HEK293 (cell line): ENCODE results near the gene ZNF521.
A peak's percentile ranks its signal among the peaks of the same experiment; 100 is the strongest.

Experiments
- CTCF ChIA-PET: fragments of 350-600 bp; formaldehyde crosslinking; extraction: SDS; loops from one replicate; lab custom pipeline; 2021; ENCODE audit warnings: antibody characterized with exemption; lab: Yijun Ruan, JAX
- POLR2A ChIA-PET: fragments of 300-600 bp; formaldehyde crosslinking; extraction: SDS; loops from one replicate; lab custom pipeline; 2020; ENCODE audit warnings: antibody characterized with exemption, inconsistent platforms; lab: Yijun Ruan, JAX
- H3K27ac ChIP-seq: fragments of 200-500 bp; sonication (Bioruptor generic); 2 replicates; pipeline ENCODE4 v1.5.1; 2014; ENCODE audit warnings: low read depth, low read length, control low read depth, inconsistent platforms; ENCODE audit errors: extremely low read depth
- H3K36me3 ChIP-seq, 2 experiments: fragments of 200-500 bp in 1 of 2; sonication (Bioruptor generic) in 1 of 2; 1 replicate in 1 of 2; 2 replicates in 1 of 2; pipeline ENCODE4 v1.5.1; 2014 to 2017; ENCODE audit warnings: inconsistent platforms in 2 of 2, low read length in 2 of 2; ENCODE audit not compliant: control insufficient read depth in 2 of 2, insufficient read depth in 1 of 2
- H3K4me1 ChIP-seq: fragments of 200-500 bp; sonication (Bioruptor generic); 2 replicates; pipeline ENCODE4 v1.5.1; 2014; ENCODE audit warnings: mild to moderate bottlenecking, low read length, inconsistent platforms; ENCODE audit not compliant: control insufficient read depth, insufficient read depth
- H3K4me3 ChIP-seq: 2 replicates; pipeline ENCODE4 v1.5.1; 2011; ENCODE audit warnings: low read depth, mild to moderate bottlenecking, control low read depth, low read length, moderate library complexity
- H3K9me3 ChIP-seq: fragments of 200-500 bp; sonication (Bioruptor generic); 2 replicates; pipeline ENCODE4 v1.5.1; 2014; ENCODE audit warnings: low read depth, low read length, inconsistent platforms; ENCODE audit not compliant: control insufficient read depth, insufficient read depth
- GLI2 ChIP-seq: fragments of 450-650 bp; formaldehyde crosslinking; IDR thresholded peaks from 2 replicates; pipeline ENCODE4; 2017; ENCODE audit warnings: missing biosample characterization, missing genetic modification characterization, low read depth, borderline replicate concordance
- GLIS1 ChIP-seq: fragments of 450-650 bp; formaldehyde crosslinking; IDR thresholded peaks from 2 replicates; pipeline ENCODE4 v1.5.1; 2016; ENCODE audit warnings: missing biosample characterization, missing genetic modification characterization
- IKZF3 ChIP-seq: fragments of 450-650 bp; IDR thresholded peaks from 2 replicates; pipeline ENCODE4 v1.5.0; 2018; ENCODE audit warnings: missing biosample characterization, mild to moderate bottlenecking, missing genetic modification characterization, moderate library complexity
- PRDM1 ChIP-seq: fragments of 450-650 bp; formaldehyde crosslinking; IDR thresholded peaks from 2 replicates; pipeline ENCODE4; 2016; ENCODE audit warnings: missing biosample characterization, missing genetic modification characterization
- PRDM2 ChIP-seq: fragments of 450-650 bp; formaldehyde crosslinking; IDR thresholded peaks from 2 replicates; pipeline ENCODE4 v1.5.1; 2016; ENCODE audit warnings: missing biosample characterization, missing genetic modification characterization, borderline replicate concordance
- SCRT1 ChIP-seq: fragments of 450-650 bp; formaldehyde crosslinking; IDR thresholded peaks from 2 replicates; pipeline ENCODE4 v1.5.1; 2016; ENCODE audit warnings: missing biosample characterization, missing genetic modification characterization, borderline replicate concordance
- SETDB1 ChIP-seq: IDR thresholded peaks from one replicate; pipeline ENCODE4 v1.6.1; 2017; ENCODE audit warnings: mild to moderate bottlenecking, low read length, moderate library complexity, mixed read lengths; ENCODE audit not compliant: insufficient read length
- SP2 ChIP-seq: fragments of 450-650 bp; formaldehyde crosslinking; IDR thresholded peaks from 2 replicates; pipeline ENCODE4 v1.5.1; 2016; ENCODE audit warnings: missing biosample characterization, missing genetic modification characterization
- YY1 ChIP-seq: fragments of 450-650 bp; formaldehyde crosslinking; IDR thresholded peaks from 2 replicates; pipeline ENCODE4 v1.5.1; 2018; ENCODE audit warnings: missing biosample characterization, missing genetic modification characterization
- ZBTB8A ChIP-seq: fragments of 450-650 bp; formaldehyde crosslinking; IDR thresholded peaks from 2 replicates; pipeline ENCODE4 v1.5.1; 2016; ENCODE audit warnings: missing biosample characterization, missing genetic modification characterization
- ZNF10 ChIP-seq: fragments of 450-650 bp; formaldehyde crosslinking; IDR thresholded peaks from 2 replicates; pipeline ENCODE4 v1.5.1; 2017; ENCODE audit warnings: missing biosample characterization, missing genetic modification characterization
- ZNF121 ChIP-seq: fragments of 450-650 bp; formaldehyde crosslinking; IDR thresholded peaks from 2 replicates; pipeline ENCODE4 v1.5.1; 2016; ENCODE audit warnings: missing biosample characterization, missing genetic modification characterization
- ZNF140 ChIP-seq: fragments of 450-650 bp; formaldehyde crosslinking; IDR thresholded peaks from 2 replicates; pipeline ENCODE4 v1.5.1; 2016; ENCODE audit warnings: missing biosample characterization, missing genetic modification characterization
- ZNF148 ChIP-seq: fragments of 450-650 bp; formaldehyde crosslinking; IDR thresholded peaks from 2 replicates; pipeline ENCODE4 v1.5.0; 2017; ENCODE audit warnings: missing biosample characterization, missing genetic modification characterization, borderline replicate concordance
- ZNF362 ChIP-seq: fragments of 450-650 bp; formaldehyde crosslinking; IDR thresholded peaks from 2 replicates; pipeline ENCODE4 v1.5.1; 2016; ENCODE audit warnings: missing biosample characterization, missing genetic modification characterization
- ZNF366 ChIP-seq: fragments of 450-650 bp; formaldehyde crosslinking; conservative IDR thresholded peaks from 2 replicates; pipeline ENCODE4 v1.5.1; 2016; ENCODE audit warnings: missing biosample characterization, missing genetic modification characterization
- ZNF513 ChIP-seq: fragments of 450-650 bp; IDR thresholded peaks from 2 replicates; pipeline ENCODE4 v1.5.1; 2018; ENCODE audit warnings: missing biosample characterization, missing genetic modification characterization
- ZNF518A ChIP-seq: fragments of 450-650 bp; formaldehyde crosslinking; conservative IDR thresholded peaks from 2 replicates; pipeline ENCODE4 v1.5.1; 2016; ENCODE audit warnings: low read depth, missing biosample characterization, missing genetic modification characterization
- ZNF521 ChIP-seq: fragments of 450-650 bp; formaldehyde crosslinking; IDR thresholded peaks from 2 replicates; pipeline ENCODE4 v1.5.1; 2017; ENCODE audit warnings: missing biosample characterization, mild to moderate bottlenecking, missing genetic modification characterization
- ZNF585B ChIP-seq: fragments of 450-650 bp; formaldehyde crosslinking; IDR thresholded peaks from 2 replicates; pipeline ENCODE4 v1.5.1; 2016; ENCODE audit warnings: missing biosample characterization, missing genetic modification characterization
- ZNF623 ChIP-seq: fragments of 450-650 bp; formaldehyde crosslinking; IDR thresholded peaks from 2 replicates; pipeline ENCODE4 v1.5.1; 2016; ENCODE audit warnings: missing biosample characterization, missing genetic modification characterization
- ZNF785 ChIP-seq: fragments of 450-650 bp; formaldehyde crosslinking; IDR thresholded peaks from 2 replicates; pipeline ENCODE4 v1.5.1; 2016; ENCODE audit warnings: missing biosample characterization, missing genetic modification characterization

ZNF521 gene

GRCh38 chr18:25291150-25291549 lies 60.8 kb downstream of the ZNF521 start (continued):
- TF ChIP-seq PRDM2 (no peak), ZBTB8A (no peak), ZNF362 (tag by site-specific recombination) (no peak), ZNF623 (tag by site-specific recombination) (no peak), SCRT1 (no peak), SP2 (no peak), ZNF521 (no peak), SETDB1 (no peak), ZNF518A (tag by site-specific recombination) (no peak), GLI2 (tag by site-specific recombination) (no peak), ZNF140 (tag by site-specific recombination) (no peak), GLIS1 (no peak), ZNF121 (no peak)

- Histone ChIP-seq H3K27ac (no peak overlapping the region), H3K36me3 (no peaks in the 10 kb centered on the region), H3K4me1 (peaks cover 17% of the 10 kb centered on the region), H3K4me3 (no peak overlapping the region), H3K9me3 (no peaks in the 10 kb centered on the region)
- CTCF ChIA-PET: interaction anchor here (0.6 to 0.9 kb wide), 2 partner anchors 9 to 21 kb away, joined by 3 read pairs; no protein-coding TSS in a partner anchor
- POLR2A ChIA-PET: no interaction called here
- TF ChIP-seq PRDM1: 0 out of 2 replicates have a peak, but pooled peaks have one; percentile 29
- no peak; the same call in none of the 2 replicates for TF ChIP-seq ZNF366 (tag by site-specific recombination)
- TF ChIP-seq ZNF785 (tag by site-specific recombination): no peak
- 0 out of 2 replicates have a peak, but pooled peaks have one; percentile 25 for TF ChIP-seq ZNF513
- no peak for TF ChIP-seq ZNF10 (tag by site-specific recombination)
- no peak for TF ChIP-seq YY1 (tag by site-specific recombination)
- no peak for TF ChIP-seq ZNF148 (tag by site-specific recombination)
- TF ChIP-seq IKZF3: peak; percentile 56; the same call in 1 of the 2 replicates
- no peak for TF ChIP-seq ZNF585B (tag by site-specific recombination)
Observed at GRCh38 chr18:25289001-25289631, 62.9 kb downstream of the ZNF521 start.
